HCT116 (cell line): ENCODE data around the gene HMGXB4. TPM values are rescaled to one million over a fixed set of nuclear protein-coding genes. Genes with fewer than 3 reads are reported as not detected.

Source experiments
- ATAC-seq: fragments of 200-7000 bp; cut with Tn5 transposase; 2 replicates; pipeline ENCODE4 v1.9.1; 2020; ENCODE audit warnings: mild to moderate bottlenecking, moderate library complexity
- Bru-seq: library from RNA; stranded (reverse); fragments of 400-500 nt; gene quantifications from one replicate; lab custom pipeline; 2021; lab: Mats Ljungman, UMichigan
- BruChase-seq, 2 experiments: library from RNA; stranded (reverse); fragments of 400-500 nt; gene quantifications; one replicate each; lab custom pipeline; 2021; lab: Mats Ljungman, UMichigan
- BruUV-seq: library from RNA; stranded (reverse); fragments of 400-500 nt; replicated peaks from 2 replicates; lab custom pipeline; 2021; lab: Mats Ljungman, UMichigan
- CTCF ChIA-PET: fragments of 300-600 bp; sonication (Branson Sonifier 250); formaldehyde crosslinking; loops from one replicate; lab custom pipeline; 2021; ENCODE audit warnings: antibody characterized with exemption; lab: Charles Lee
- POLR2A ChIA-PET: fragments of 300-600, 350-600 bp; sonication (Branson Sonifier 250); formaldehyde crosslinking; loops from one replicate; lab custom pipeline; 2021; ENCODE audit warnings: antibody characterized with exemption; lab: Charles Lee
- RAD21 ChIA-PET, 2 experiments: fragments of 300-600 bp; sonication (Branson Sonifier 250); formaldehyde crosslinking; loops; one replicate each; lab custom pipeline; 2023; ENCODE audit warnings: low total read pairs in 2 of 2; ENCODE audit not compliant: uncharacterized antibody in 2 of 2, unreplicated experiment in 2 of 2, low non-redundant PET in 1 of 2; lab: Charles Lee
- DNase-seq: peaks from one replicate; pipeline ENCODE4 v3.0.0-alpha.2; 2010; ENCODE audit warnings: low read depth, low spot score
- H2AFZ ChIP-seq: fragments of 200-600 bp; shearing (Covaris generic), sonication (generic); 2 replicates; pipeline ENCODE4 v1.6.1; 2017; ENCODE audit warnings: low read depth, mixed run types, mixed read lengths, antibody characterized with exemption, low read length; ENCODE audit not compliant: poor library complexity, severe bottlenecking
- H3K27ac ChIP-seq: 2 replicates; pipeline ENCODE4 v1.5.1; 2012; ENCODE audit warnings: low read depth, low read length
- H3K27me3 ChIP-seq: fragments of 200-600 bp; sonication (generic); 2 replicates; pipeline ENCODE4 v1.6.1; 2016; ENCODE audit warnings: mixed run types, low read length, mixed read lengths; ENCODE audit not compliant: insufficient read depth
- H3K36me3 ChIP-seq, 2 experiments: fragments of 200-500 bp in 1 of 2; fragments of 200-600 bp in 1 of 2; sonication (Bioruptor generic) in 1 of 2; sonication (generic) in 1 of 2; 2 replicates each; pipeline versions ENCODE4 v1.5.1 to v1.6.1; 2014 to 2016; ENCODE audit warnings: low read length in 2 of 2, inconsistent platforms in 1 of 2, mixed read lengths in 1 of 2, mixed run types in 1 of 2; ENCODE audit not compliant: insufficient read depth in 2 of 2, control insufficient read depth in 1 of 2
- H3K4me1 ChIP-seq, 2 experiments: fragments of 200-600 bp in 1 of 2; sonication (generic) in 1 of 2; 2 replicates each; pipeline versions ENCODE4 v1.5.1 to v1.6.1; 2012 to 2017; ENCODE audit warnings: low read length in 2 of 2, inconsistent platforms in 1 of 2, mild to moderate bottlenecking in 1 of 2, mixed read lengths in 1 of 2, mixed run types in 1 of 2, moderate library complexity in 1 of 2; ENCODE audit not compliant: insufficient read depth in 2 of 2, control insufficient read depth in 1 of 2
- H3K4me2 ChIP-seq: fragments of 200-600 bp; sonication (generic); 2 replicates; pipeline ENCODE4 v1.6.1; 2017; ENCODE audit warnings: mixed run types, low read length, mixed read lengths
- H3K4me3 ChIP-seq, 2 experiments: fragments of 200-600 bp in 1 of 2; sonication (generic) in 1 of 2; replicated peaks in 1 of 2; 2 replicates each; pipeline ENCODE4 v1.5.1; 2011 to 2016; ENCODE audit warnings: low read length in 2 of 2, control low read depth in 1 of 2, low read depth in 1 of 2, mild to moderate bottlenecking in 1 of 2, mixed read lengths in 1 of 2, mixed run types in 1 of 2
- H3K79me2 ChIP-seq: fragments of 200-600 bp; sonication (generic); 2 replicates; pipeline ENCODE4 v1.6.1; 2017; ENCODE audit warnings: mild to moderate bottlenecking, mixed run types, low read length, moderate library complexity, mixed read lengths; ENCODE audit not compliant: insufficient read depth
- H3K9ac ChIP-seq: fragments of 200-600 bp; sonication (generic); 2 replicates; pipeline ENCODE4 v1.6.1; 2016; ENCODE audit warnings: low read length, mixed read lengths
- H3K9me2 ChIP-seq: fragments of 200-600 bp; sonication (generic), shearing (Covaris generic); 2 replicates; pipeline ENCODE4 v1.6.1; 2017; ENCODE audit warnings: mixed run types, mild to moderate bottlenecking, moderate library complexity; ENCODE audit not compliant: insufficient read depth
- H3K9me3 ChIP-seq, 2 experiments: fragments of 200-500 bp in 1 of 2; fragments of 200-600 bp in 1 of 2; sonication (Bioruptor generic) in 1 of 2; sonication (generic) in 1 of 2; 2 replicates each; pipeline ENCODE4 v1.6.1; 2014 to 2017; ENCODE audit warnings: low read length in 2 of 2, mixed read lengths in 2 of 2, inconsistent platforms in 1 of 2, low read depth in 1 of 2, mild to moderate bottlenecking in 1 of 2, mixed run types in 1 of 2, moderate library complexity in 1 of 2; ENCODE audit not compliant: control insufficient read depth in 1 of 2, insufficient read depth in 1 of 2
- H4K20me1 ChIP-seq: fragments of 200-600 bp; sonication (generic), shearing (Covaris generic); 2 replicates; pipeline ENCODE4 v1.6.1; 2017; ENCODE audit warnings: mixed run types, mild to moderate bottlenecking, moderate library complexity; ENCODE audit not compliant: insufficient read depth
- CBX3 ChIP-seq: IDR thresholded peaks from 2 replicates; pipeline ENCODE4 v1.6.1; 2012; ENCODE audit warnings: low read depth
- EGR1 ChIP-seq: IDR thresholded peaks from 2 replicates; pipeline ENCODE4 v1.6.1; 2012; ENCODE audit warnings: low read depth
- ELF1 ChIP-seq: IDR thresholded peaks from 2 replicates; pipeline ENCODE4 v1.6.1; 2012; ENCODE audit warnings: low read depth, borderline replicate concordance
- EZH2 ChIP-seq: fragments of 200-600 bp; sonication (generic); IDR thresholded peaks from 2 replicates; pipeline ENCODE4 v1.6.1; 2017; ENCODE audit warnings: antibody characterized with exemption, mixed run types
- FOSL1 ChIP-seq: IDR thresholded peaks from 2 replicates; pipeline ENCODE4 v1.6.1; 2012; ENCODE audit warnings: low read depth
- MAX ChIP-seq: IDR thresholded peaks from 2 replicates; pipeline ENCODE4 v1.6.1; 2012
- REST ChIP-seq: IDR thresholded peaks from 2 replicates; pipeline ENCODE4 v1.6.1; 2012; ENCODE audit warnings: low read depth
- SIN3A ChIP-seq: IDR thresholded peaks from 2 replicates; pipeline ENCODE4 v1.6.1; 2012; ENCODE audit warnings: low read depth
- SP1 ChIP-seq: IDR thresholded peaks from 2 replicates; pipeline ENCODE4 v1.6.1; 2012; ENCODE audit warnings: low read depth
- TCF7L2 ChIP-seq: IDR thresholded peaks from 2 replicates; pipeline ENCODE4 v1.7.0; 2011; ENCODE audit warnings: borderline replicate concordance, inconsistent platforms; ENCODE audit not compliant: insufficient read depth, insufficient read length; ENCODE audit errors: extremely low read depth
- intact Hi-C: fragments of 100-400 bp; cut with micrococcal nuclease; formaldehyde crosslinking; loops from 2 replicates; pipeline ENCODE4 v1.10.0; 2022
- long read RNA-seq: library from polyadenylated mRNA; unstranded; transcript quantifications from one replicate; pipeline ENCODE4 v2.0.0, GENCODE V29; 2021; ENCODE audit not compliant: unreplicated experiment
- polyA plus RNA-seq: library from polyadenylated mRNA; unstranded; fragments of >200 nt; gene quantifications from 2 replicates; pipeline ENCODE4 v1.2.1, GENCODE V29; 2012; ENCODE audit warnings: missing spikeins
- total RNA-seq: library from RNA; stranded (reverse); gene quantifications from one replicate; pipeline ENCODE4 v1.2.1, GENCODE V29; 2021; ENCODE audit not compliant: unreplicated experiment
- TF ChIP-seq, protein P1 (sequence below): IDR thresholded peaks from 2 replicates; pipeline ENCODE4 v1.6.1; 2011; ENCODE audit warnings: mild to moderate bottlenecking, low read length, moderate library complexity; ENCODE audit not compliant: insufficient replicate concordance; ENCODE audit errors: extremely low read depth
- TF ChIP-seq, protein P2 (sequence below), 3 experiments: fragments of 200-600 bp in 1 of 3; sonication (generic) in 1 of 3; IDR thresholded peaks in 2 of 3; conservative IDR thresholded peaks in 1 of 3; 2 replicates each; pipeline ENCODE4 v1.5.1; 2012 to 2017; ENCODE audit warnings: low read depth in 2 of 3, low read length in 2 of 3, antibody characterized with exemption in 1 of 3, borderline replicate concordance in 1 of 3, control low read depth in 1 of 3, mild to moderate bottlenecking in 1 of 3, mixed read lengths in 1 of 3, mixed run types in 1 of 3, moderate library complexity in 1 of 3; ENCODE audit not compliant: insufficient read depth in 1 of 3

HMGXB4 gene, protein sequence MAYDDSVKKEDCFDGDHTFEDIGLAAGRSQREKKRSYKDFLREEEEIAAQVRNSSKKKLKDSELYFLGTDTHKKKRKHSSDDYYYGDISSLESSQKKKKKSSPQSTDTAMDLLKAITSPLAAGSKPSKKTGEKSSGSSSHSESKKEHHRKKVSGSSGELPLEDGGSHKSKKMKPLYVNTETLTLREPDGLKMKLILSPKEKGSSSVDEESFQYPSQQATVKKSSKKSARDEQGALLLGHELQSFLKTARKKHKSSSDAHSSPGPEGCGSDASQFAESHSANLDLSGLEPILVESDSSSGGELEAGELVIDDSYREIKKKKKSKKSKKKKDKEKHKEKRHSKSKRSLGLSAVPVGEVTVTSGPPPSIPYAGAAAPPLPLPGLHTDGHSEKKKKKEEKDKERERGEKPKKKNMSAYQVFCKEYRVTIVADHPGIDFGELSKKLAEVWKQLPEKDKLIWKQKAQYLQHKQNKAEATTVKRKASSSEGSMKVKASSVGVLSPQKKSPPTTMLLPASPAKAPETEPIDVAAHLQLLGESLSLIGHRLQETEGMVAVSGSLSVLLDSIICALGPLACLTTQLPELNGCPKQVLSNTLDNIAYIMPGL
- total RNA-seq: 36.7 TPM
- 13.2 and 19.3 TPM in 2 replicates for polyA plus RNA-seq
- percentile 91 among the genes with signal in this experiment for Bru-seq, nascent RNA
- percentile 84 among the genes with signal in this experiment for BruChase-seq, experiment 1, labeled RNA remaining after a 6-hour chase
- percentile 93 among the genes with signal in this experiment for BruChase-seq, experiment 2, labeled RNA remaining after a 2-hour chase
- long read RNA-seq, transcript HMGXB4-203 (4 exons, 1,257 nt): major isoform, 6 of 34 reads
- long read RNA-seq, partial matches to known transcripts: 17 of 34 reads
- long read RNA-seq, other reads (novel, unspliced or antisense): 7 of 34 reads

- ATAC-seq (peak; percentile 91), DNase-seq (peak; percentile 71)
- Histone ChIP-seq H3K9ac (peak within 1 kb of the TSS; percentile 95), H3K9me3 (no peaks in the 10 kb centered on the region), H3K4me1 (peaks cover 9 to 16% of the 10 kb centered on the region in 2 experiments; a peak in 3 of 4 replicates), H3K27ac (peak within 1 kb of the TSS; percentile 84), H3K4me3 (peak within 1 kb of the TSS; percentile 69 to 87), H3K79me2 (peaks cover 55% of the 10 kb centered on the region), H3K27me3 (no peaks in the 10 kb centered on the region), H3K4me2 (peak within 1 kb of the TSS; percentile 80), H3K36me3 (peaks cover 6 to 15% of the 10 kb centered on the region in 2 experiments; a peak in 2 of 4 replicates), H2AFZ (peak within 1 kb of the TSS; percentile 71), H3K9me2 (no peaks in the 10 kb centered on the region), H4K20me1 (no peaks in the 10 kb centered on the region)
- POLR2A ChIA-PET: no interaction called here
- CTCF ChIA-PET: interaction anchor here (4.6 kb wide), 1 partner anchor 26 kb away, joined by 22 read pairs; no protein-coding TSS in a partner anchor
- intact Hi-C loops: no loop called here
- BruUV-seq: no TSS peak
- RAD21 ChIA-PET: interaction anchor here in 1 of 2 experiments (0.6 kb wide), 1 partner anchor 982 kb away, joined by 3 read pairs; the partner anchor contains the start of gene APOL2
- TF ChIP-seq REST: no peak
- TF ChIP-seq FOSL1: no peak
- TF ChIP-seq CBX3: peak; percentile 73; the same call in 1 of the 2 replicates
- no peak for TF ChIP-seq EGR1
- TF ChIP-seq, protein P1, sequence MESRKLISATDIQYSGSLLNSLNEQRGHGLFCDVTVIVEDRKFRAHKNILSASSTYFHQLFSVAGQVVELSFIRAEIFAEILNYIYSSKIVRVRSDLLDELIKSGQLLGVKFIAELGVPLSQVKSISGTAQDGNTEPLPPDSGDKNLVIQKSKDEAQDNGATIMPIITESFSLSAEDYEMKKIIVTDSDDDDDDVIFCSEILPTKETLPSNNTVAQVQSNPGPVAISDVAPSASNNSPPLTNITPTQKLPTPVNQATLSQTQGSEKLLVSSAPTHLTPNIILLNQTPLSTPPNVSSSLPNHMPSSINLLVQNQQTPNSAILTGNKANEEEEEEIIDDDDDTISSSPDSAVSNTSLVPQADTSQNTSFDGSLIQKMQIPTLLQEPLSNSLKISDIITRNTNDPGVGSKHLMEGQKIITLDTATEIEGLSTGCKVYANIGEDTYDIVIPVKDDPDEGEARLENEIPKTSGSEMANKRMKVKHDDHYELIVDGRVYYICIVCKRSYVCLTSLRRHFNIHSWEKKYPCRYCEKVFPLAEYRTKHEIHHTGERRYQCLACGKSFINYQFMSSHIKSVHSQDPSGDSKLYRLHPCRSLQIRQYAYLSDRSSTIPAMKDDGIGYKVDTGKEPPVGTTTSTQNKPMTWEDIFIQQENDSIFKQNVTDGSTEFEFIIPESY: no peak
- TF ChIP-seq EZH2: no peak
- TF ChIP-seq, protein P2, sequence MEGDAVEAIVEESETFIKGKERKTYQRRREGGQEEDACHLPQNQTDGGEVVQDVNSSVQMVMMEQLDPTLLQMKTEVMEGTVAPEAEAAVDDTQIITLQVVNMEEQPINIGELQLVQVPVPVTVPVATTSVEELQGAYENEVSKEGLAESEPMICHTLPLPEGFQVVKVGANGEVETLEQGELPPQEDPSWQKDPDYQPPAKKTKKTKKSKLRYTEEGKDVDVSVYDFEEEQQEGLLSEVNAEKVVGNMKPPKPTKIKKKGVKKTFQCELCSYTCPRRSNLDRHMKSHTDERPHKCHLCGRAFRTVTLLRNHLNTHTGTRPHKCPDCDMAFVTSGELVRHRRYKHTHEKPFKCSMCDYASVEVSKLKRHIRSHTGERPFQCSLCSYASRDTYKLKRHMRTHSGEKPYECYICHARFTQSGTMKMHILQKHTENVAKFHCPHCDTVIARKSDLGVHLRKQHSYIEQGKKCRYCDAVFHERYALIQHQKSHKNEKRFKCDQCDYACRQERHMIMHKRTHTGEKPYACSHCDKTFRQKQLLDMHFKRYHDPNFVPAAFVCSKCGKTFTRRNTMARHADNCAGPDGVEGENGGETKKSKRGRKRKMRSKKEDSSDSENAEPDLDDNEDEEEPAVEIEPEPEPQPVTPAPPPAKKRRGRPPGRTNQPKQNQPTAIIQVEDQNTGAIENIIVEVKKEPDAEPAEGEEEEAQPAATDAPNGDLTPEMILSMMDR (IDR thresholded peaks at IDR 0.05 in 2 of 3, conservative IDR thresholded peaks at IDR 0.05 in 1 of 3; ENCODE audit: borderline replicate concordance in 1 of 3, insufficient read depth in 1 of 3, low read depth in 2 of 3, low read length in 2 of 3): no peak
- TF ChIP-seq TCF7L2: no peak
- no peak for TF ChIP-seq ELF1
- TF ChIP-seq SP1: peak; percentile 38; the same call in 1 of the 2 replicates
- TF ChIP-seq MAX: peak; percentile 10; the same call in 1 of the 2 replicates
- TF ChIP-seq SIN3A: no peak
Measured at GRCh38 chr22:35257321-35258190, at the start of gene HMGXB4. Gene HMGXB4 (plus strand): TSS chr22:35257493. CDS start chr22:35262391, 4,898 bp downstream.
